HG03159 (cell line): ENCODE results near the gene EXD1.
"Not testable (repeated sequence)": the region's sequence is repeated elsewhere in the genome, so short reads cannot be mapped to it uniquely, and the experiment has no call there.

Source experiments
- ATAC-seq: cut with Tn5 transposase; IDR thresholded peaks from one replicate; pipeline ENCODE4 v1.9.1; 2021; ENCODE audit warnings: mild to moderate bottlenecking, moderate library complexity; ENCODE audit not compliant: unreplicated experiment

Gene EXD1

DNA sequence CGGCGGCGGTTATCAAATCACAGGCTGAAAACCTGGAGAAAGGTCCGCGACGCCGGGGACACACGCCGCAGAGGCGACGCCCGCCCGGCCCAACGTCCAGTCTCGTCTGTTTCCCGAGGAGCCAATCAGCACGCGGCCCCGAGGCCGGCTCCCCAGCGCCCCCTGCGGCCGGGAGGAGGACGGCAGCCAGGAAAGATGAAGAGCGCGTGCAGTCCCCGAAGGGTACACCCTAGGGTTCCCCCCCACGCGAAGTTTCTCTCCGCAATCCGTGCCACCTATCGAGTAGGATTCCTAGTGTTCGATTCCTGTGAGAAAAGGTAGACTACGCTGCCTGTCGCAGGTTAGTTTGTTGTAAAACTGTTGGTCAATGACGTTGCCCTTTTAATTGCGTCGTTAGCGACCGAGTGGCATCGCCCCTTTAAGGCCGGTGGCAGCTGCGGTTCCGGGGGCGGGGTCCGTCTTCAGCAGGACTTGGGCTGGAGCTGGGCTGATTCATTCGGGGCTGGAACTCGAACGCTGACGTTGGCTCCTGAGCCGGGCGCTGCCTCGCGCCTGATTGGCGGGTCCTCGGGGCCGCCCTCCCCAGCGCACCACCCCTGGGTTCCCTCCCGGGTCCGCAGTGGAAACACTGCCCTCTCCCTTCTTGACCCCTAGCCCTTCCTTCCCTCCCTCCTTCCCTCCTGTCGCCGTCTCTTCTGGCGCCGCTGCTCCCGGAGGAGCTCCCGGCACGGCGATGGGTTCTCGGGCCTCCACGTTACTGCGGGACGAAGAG, at the start of gene EXD1, which contains the start of gene CHP1:
TSS of gene EXD1 (minus strand) at position 108 of the 772 bp plus-strand sequence. CDS start 4,182 bp downstream, outside the sequence.
TSS of gene CHP1 (plus strand) at position 619 of the 772 bp plus-strand sequence. CDS start at position 734, 115 bp downstream.
- ATAC-seq: peak; percentile 88

- no peak for ATAC-seq
Observed at GRCh38 chr15:41279535-41280283, 49.2 kb upstream of the EXD1 start.

- ATAC-seq: no peak
Observed at GRCh38 chr15:41278319-41278718, 47.8 kb upstream of the EXD1 start.

DNA sequence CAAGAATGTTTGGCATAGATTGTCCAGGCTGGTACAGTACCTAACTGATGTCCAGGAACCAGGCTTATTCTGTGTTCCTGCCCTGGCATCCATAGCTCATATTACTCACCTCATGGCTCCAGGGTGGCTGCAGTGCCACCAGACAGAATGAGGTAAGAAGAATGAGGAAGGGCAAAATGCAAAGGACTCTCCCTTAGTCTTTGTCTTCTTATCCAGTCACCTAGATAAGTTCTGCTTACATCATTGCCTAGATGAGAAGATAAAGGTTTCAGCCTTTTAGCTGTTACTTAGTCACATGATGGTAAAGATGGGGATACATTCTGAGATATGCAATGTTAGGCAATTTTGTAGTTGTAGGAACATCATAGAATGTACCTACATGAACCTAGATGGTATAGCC, 46.3 kb upstream of the EXD1 start:
- ATAC-seq: no peak

GRCh38 chr15:41269887-41270286, 39.3 kb upstream of the EXD1 start:
- no peak for ATAC-seq

DNA sequence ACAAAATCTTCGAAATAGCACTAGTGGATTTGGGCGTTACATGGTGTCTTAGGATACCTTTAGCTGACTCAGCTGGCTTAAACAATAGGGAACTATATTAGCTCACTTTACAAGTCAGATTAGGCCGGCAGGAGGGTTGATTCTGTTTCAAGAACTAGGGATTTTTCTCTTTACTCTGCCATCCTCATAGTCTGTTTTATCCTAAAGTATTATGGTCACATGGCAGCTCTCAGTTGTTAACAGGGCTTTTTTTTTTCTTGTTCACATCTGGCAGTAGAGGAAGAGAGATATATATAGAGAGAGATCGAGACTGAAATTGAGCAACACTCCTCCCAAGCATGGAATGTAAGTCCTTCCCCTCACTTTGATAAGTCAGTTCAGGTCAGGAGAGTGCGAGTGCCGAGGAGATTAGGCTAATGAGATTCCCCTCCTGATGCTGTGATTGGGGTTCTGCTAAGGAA, 33.4 kb upstream of the EXD1 start:
- no peak for ATAC-seq

GRCh38 chr15:41262571-41262970, 32.0 kb upstream of the EXD1 start:
- ATAC-seq: no peak

- not testable (repeated sequence) for ATAC-seq
Observed at GRCh38 chr15:41260924-41261323, 30.4 kb upstream of the EXD1 start.

- no peak for ATAC-seq
Observed at GRCh38 chr15:41259546-41260189, 29.1 kb upstream of the EXD1 start.

- ATAC-seq: no peak
Observed at GRCh38 chr15:41258750-41259471, 28.4 kb upstream of the EXD1 start.

DNA sequence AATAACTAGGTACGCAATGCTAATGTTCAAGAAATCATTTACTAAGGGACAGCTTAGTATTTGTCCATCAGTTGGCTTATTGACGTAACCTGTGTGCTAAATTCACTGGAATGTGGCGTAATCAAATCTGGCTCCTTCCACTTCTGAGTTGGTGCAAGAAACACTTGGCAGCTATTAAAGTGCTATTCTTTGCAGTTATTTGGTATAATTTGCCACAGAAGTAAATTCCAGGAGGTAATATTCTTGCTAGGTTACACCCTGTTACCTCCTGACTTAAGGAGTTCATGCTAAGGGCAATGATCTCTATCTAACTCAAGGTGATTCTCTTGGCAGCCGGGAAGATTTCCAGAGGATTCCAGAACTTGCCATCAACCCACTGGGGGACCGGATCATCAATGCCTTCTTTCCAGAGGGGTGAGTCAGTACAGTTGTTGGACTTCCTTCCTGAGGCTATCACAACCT, 26.1 kb upstream of the EXD1 start:
- ATAC-seq: no peak

DNA sequence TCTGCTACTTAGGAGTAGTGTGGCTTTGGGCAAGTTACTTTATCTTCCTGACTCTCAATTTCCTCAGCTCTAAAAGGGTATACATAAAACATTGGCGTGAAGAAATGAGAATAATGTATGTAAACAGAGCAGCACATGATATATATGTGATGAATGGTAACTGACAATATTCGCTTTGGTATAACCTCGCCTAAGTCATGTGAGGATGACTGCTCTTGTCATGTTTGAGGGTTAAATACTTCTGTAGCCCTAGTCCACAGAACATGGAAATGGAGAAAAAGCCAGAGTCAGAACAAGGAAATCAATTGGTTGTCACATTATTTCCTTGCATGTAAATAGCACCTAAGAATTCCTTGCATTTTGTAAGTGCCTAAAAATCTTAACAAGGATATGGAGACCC, 25.5 kb upstream of the EXD1 start:
- ATAC-seq: no peak

- no peak for ATAC-seq
Observed at GRCh38 chr15:41254560-41254959, 24.0 kb upstream of the EXD1 start.

DNA sequence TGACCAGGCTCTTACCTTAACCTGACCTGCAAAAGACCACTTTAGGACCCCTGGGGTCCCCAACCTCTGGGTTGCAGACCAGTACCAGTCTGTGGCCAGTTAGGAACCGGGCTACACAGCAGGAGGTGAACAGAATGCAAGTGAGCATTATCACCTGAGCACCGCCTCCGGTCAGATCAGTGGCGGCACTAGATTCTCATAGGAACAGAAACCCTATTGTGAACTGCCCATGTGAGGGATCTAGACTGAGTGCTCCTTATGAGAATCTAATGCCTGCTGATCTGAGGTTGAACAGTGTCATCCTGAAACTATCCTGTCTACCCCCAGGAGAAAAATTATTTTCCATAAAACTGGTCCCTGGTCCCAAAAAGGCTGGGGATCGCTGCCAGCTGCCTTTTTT, 20.9 kb upstream of the EXD1 start:
- no peak for ATAC-seq

DNA sequence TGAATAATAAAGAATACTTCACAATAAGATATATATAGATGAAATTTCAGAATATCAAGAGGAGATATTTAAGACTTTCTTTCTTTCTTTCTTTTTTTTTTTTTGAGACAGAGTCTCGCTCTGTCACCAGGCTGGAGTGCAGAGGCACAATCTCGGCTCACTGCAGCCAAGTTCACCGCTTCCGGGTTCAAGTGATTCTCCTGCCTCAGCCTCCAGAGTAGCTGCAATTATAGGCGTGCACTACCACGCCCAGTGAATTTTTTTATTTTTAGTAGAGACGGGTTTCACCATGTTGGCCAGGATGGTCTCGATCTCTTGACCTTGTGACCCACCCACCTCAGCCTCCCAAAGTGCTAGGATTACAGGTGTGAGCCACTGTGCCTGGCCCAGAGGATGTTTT, 20.2 kb upstream of the EXD1 start:
- not testable (repeated sequence) for ATAC-seq

DNA sequence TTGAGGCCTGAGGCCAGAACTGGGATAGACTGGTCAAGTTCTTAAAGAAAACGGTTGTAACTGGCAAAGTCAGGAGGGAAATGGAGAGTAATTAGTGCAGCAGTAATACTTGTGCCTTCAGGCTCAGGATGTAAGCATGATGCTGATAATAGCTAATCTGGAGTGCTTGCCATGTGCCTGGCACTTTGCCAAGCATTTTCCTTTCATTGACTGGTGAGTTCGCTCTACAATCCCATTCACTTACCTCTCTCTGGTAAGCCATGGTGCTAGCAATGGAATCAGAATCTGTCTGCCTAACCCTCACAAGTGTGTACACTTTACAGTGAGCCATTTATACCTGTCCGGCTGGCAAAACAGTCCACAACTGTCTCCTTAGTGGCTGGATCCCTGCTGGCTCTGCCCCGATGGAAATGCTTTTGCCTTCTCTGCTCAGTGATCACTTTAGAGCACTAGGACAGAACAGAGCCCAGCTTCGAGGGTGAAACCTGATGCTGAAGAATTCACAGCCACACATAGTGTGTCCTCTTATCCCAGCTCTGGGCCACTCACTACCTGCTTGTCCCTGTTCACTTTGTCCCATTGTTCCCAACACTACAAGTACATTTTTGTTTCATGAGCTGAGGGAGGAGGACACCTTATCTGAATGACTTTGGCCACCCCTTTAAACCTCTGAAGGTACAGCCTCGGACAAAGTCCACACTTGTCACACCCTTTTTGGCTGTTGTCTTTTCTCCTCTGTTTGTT, 10.8 kb upstream of the EXD1 start:
- no peak for ATAC-seq

DNA sequence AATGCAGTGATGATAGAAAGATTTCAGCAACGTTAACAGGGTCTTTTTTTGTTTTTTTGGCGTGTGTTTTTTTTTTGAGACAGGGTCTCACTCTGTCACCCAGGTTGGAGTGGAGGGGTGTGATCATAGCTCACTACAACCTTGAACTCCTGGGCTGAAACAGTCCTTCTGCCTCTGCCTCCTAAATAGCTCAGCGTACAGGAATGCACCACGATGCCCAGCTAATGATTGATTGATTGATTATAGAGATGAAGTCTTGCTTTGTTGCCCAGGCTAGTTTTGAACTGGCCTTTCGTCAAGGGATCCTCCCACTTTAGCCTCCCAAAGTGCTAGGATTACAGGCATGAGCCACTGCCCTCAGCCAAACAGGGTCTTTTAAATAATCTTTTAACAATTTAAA, 7.5 kb upstream of the EXD1 start:
- ATAC-seq: no peak

- no peak for ATAC-seq
Observed at GRCh38 chr15:41235929-41236328, 5.4 kb upstream of the EXD1 start.

GRCh38 chr15:41235228-41235627, 4.7 kb upstream of the EXD1 start:
- not testable (repeated sequence) for ATAC-seq

GRCh38 chr15:41233367-41233771, 2.8 kb upstream of the EXD1 start:
- ATAC-seq: no peak
